ENCODE measurements around the gene SLC41A3.
"Not testable (repeated sequence)": the region's sequence is repeated elsewhere in the genome, so short reads cannot be mapped to it uniquely, and the experiment has no call there.

SLC41A3 gene

GRCh38 chr3:126056088-126056487 is 27.8 kb downstream of the SLC41A3 start:
- DNase-seq (ENCODE audit: low read depth in 1 of 2, low spot score in 1 of 2), result no peak

- no peak for DNase-seq (ENCODE audit: low read depth in 1 of 2, low spot score in 1 of 2)
Observed at GRCh38 chr3:126054870-126055269, 29.1 kb downstream of the SLC41A3 start.

GRCh38 chr3:126053949-126054569 is 29.9 kb downstream of the SLC41A3 start:
- DNase-seq (ENCODE audit: low read depth in 1 of 2, low spot score in 1 of 2), result no peak

- no peak for DNase-seq (ENCODE audit: low read depth in 1 of 2, low spot score in 1 of 2)
Observed at GRCh38 chr3:126053513-126053912, 30.4 kb downstream of the SLC41A3 start.

- no peak for DNase-seq (ENCODE audit: low read depth in 1 of 2, low spot score in 1 of 2)
Observed at GRCh38 chr3:126052196-126053058, 31.5 kb downstream of the SLC41A3 start.

- no peak for DNase-seq (ENCODE audit: low read depth in 1 of 2, low spot score in 1 of 2)
Observed at GRCh38 chr3:126051741-126052140, 32.2 kb downstream of the SLC41A3 start.

- no peak for DNase-seq (ENCODE audit: low read depth in 1 of 2, low spot score in 1 of 2)
Observed at GRCh38 chr3:126051234-126051633, 32.7 kb downstream of the SLC41A3 start.

GRCh38 chr3:126050626-126051025 is 33.3 kb downstream of the SLC41A3 start:
- no peak for DNase-seq (ENCODE audit: low read depth in 1 of 2, low spot score in 1 of 2)

GRCh38 chr3:126050050-126050392 is 33.9 kb downstream of the SLC41A3 start:
- no peak for DNase-seq (ENCODE audit: low read depth in 1 of 2, low spot score in 1 of 2)

GRCh38 chr3:126049289-126050049 is 34.5 kb downstream of the SLC41A3 start:
- DNase-seq (ENCODE audit: low read depth in 1 of 2, low spot score in 1 of 2), result no peak

GRCh38 chr3:126040386-126040785 is 43.5 kb downstream of the SLC41A3 start:
- DNase-seq (ENCODE audit: low read depth in 1 of 2, low spot score in 1 of 2), result no peak

- no peak for DNase-seq (ENCODE audit: low read depth in 1 of 2, low spot score in 1 of 2)
Observed at GRCh38 chr3:126039870-126040269, 44.1 kb downstream of the SLC41A3 start.

- not testable (repeated sequence) for DNase-seq (ENCODE audit: low read depth in 1 of 2, low spot score in 1 of 2)
Observed at GRCh38 chr3:126038791-126039190, 45.1 kb downstream of the SLC41A3 start.

- DNase-seq (ENCODE audit: low read depth in 1 of 2, low spot score in 1 of 2), result no peak
Observed at GRCh38 chr3:126036056-126036549, 47.8 kb downstream of the SLC41A3 start.

GRCh38 chr3:126035362-126036050 is 48.4 kb downstream of the SLC41A3 start:
- no peak for DNase-seq (ENCODE audit: low read depth in 1 of 2, low spot score in 1 of 2)

- no peak for DNase-seq (ENCODE audit: low read depth in 1 of 2, low spot score in 1 of 2)
Observed at GRCh38 chr3:126034481-126035361, 49.2 kb downstream of the SLC41A3 start.

GRCh38 chr3:126033765-126034164 is 50.2 kb downstream of the SLC41A3 start:
- DNase-seq (ENCODE audit: low read depth in 1 of 2, low spot score in 1 of 2), result no peak

GRCh38 chr3:126033051-126033745 is 50.7 kb downstream of the SLC41A3 start:
- DNase-seq (ENCODE audit: low read depth in 1 of 2, low spot score in 1 of 2), result no peak

GRCh38 chr3:126031981-126032471 is 51.9 kb downstream of the SLC41A3 start:
- DNase-seq (ENCODE audit: low read depth in 1 of 2, low spot score in 1 of 2), result no peak
